GM12878 (cell line): Measurements from ENCODE around the gene PRSS8. TPM values are rescaled to one million over a fixed set of nuclear protein-coding genes. Genes with fewer than 3 reads are reported as not detected.

Experiments
- ATAC-seq: fragments of 200-7000 bp; cut with Tn5 transposase; 3 replicates; pipeline ENCODE4 v1.9.1; 2020; ENCODE audit warnings: mild to moderate bottlenecking, moderate library complexity
- BruUV-seq: library from RNA; stranded (reverse); fragments of 400-500 nt; replicated peaks from 2 replicates; lab custom pipeline; 2021; lab: Mats Ljungman, UMichigan
- CTCF ChIA-PET: fragments of 300-600 bp; sonication (Branson Sonifier 250); formaldehyde crosslinking; extraction: SDS; loops from one replicate; lab custom pipeline; 2021; ENCODE audit warnings: inconsistent platforms; lab: Yijun Ruan, JAX
- POLR2A ChIA-PET: fragments of 350-600 bp; formaldehyde crosslinking; extraction: SDS; loops from one replicate; lab custom pipeline; 2021; ENCODE audit warnings: inconsistent platforms; lab: Charles Lee
- RAD21 ChIA-PET: fragments of 300-600 bp; sonication (Branson Sonifier 250); formaldehyde crosslinking; loops from one replicate; lab custom pipeline; 2023; ENCODE audit warnings: antibody characterized with exemption; ENCODE audit not compliant: unreplicated experiment; lab: Charles Lee
- SMC1A ChIA-PET: fragments of 300-600 bp; sonication (Branson Sonifier 250); formaldehyde crosslinking; loops from one replicate; lab custom pipeline; 2023; ENCODE audit not compliant: unreplicated experiment, uncharacterized antibody; lab: Charles Lee
- DNase-seq: peaks from one replicate; pipeline ENCODE4 v3.0.0-alpha.2; 2011; ENCODE audit warnings: low read depth, low spot score
- FAIRE-seq: peaks from 3 replicates; lab custom pipeline; 2011; peaks lifted over from hg19 to GRCh38; lab: Jason Lieb, UNC
- H2AFZ ChIP-seq: 2 replicates; pipeline ENCODE4 v1.6.0; 2011; ENCODE audit warnings: low read depth, low read length, control low read depth; ENCODE audit not compliant: control insufficient read depth
- H3K27ac ChIP-seq: 2 replicates; pipeline ENCODE4 v1.5.1; 2011; ENCODE audit warnings: control low read depth; ENCODE audit not compliant: control insufficient read depth, insufficient read depth
- H3K27me3 ChIP-seq, 2 experiments: replicated peaks in 1 of 2; 2 replicates each; pipeline versions ENCODE4 v1.6.0 to v1.6.1; 2011; ENCODE audit warnings: low read length in 1 of 2; ENCODE audit not compliant: control insufficient read depth in 2 of 2, insufficient read depth in 2 of 2
- H3K36me3 ChIP-seq, 2 experiments: 2 replicates each; pipeline ENCODE4 v1.5.1; 2011; ENCODE audit warnings: low read length in 1 of 2; ENCODE audit not compliant: control insufficient read depth in 2 of 2, insufficient read depth in 2 of 2
- H3K4me1 ChIP-seq: 2 replicates; pipeline ENCODE4 v1.6.1; 2011; ENCODE audit warnings: mild to moderate bottlenecking, low read length, moderate library complexity, mixed read lengths; ENCODE audit not compliant: control insufficient read depth, insufficient read depth
- H3K4me2 ChIP-seq: 2 replicates; pipeline ENCODE4 v1.6.0; 2011; ENCODE audit warnings: control low read depth; ENCODE audit not compliant: control insufficient read depth, insufficient read depth
- H3K4me3 ChIP-seq: fragments of 200-600 bp; sonication (generic); 2 replicates; pipeline ENCODE4 v1.5.1; 2016
- H3K79me2 ChIP-seq: 2 replicates; pipeline ENCODE4 v1.6.0; 2011; ENCODE audit warnings: low read length; ENCODE audit not compliant: control insufficient read depth, insufficient read depth
- H3K9ac ChIP-seq: 2 replicates; pipeline ENCODE4 v1.8.0; 2011; ENCODE audit warnings: low read length, control low read depth, mixed read lengths; ENCODE audit not compliant: control insufficient read depth, insufficient read depth
- H3K9me3 ChIP-seq: replicated peaks from 3 replicates; pipeline ENCODE4 v1.5.1; 2011; ENCODE audit warnings: mild to moderate bottlenecking, low read length; ENCODE audit not compliant: control insufficient read depth, insufficient read depth
- H4K20me1 ChIP-seq: 2 replicates; pipeline ENCODE4 v1.6.0; 2011; ENCODE audit not compliant: control insufficient read depth, insufficient read depth
- BACH1 ChIP-seq: fragments of 450-650 bp; IDR thresholded peaks from 2 replicates; pipeline ENCODE4 v1.6.1; 2017; ENCODE audit warnings: mild to moderate bottlenecking, borderline replicate concordance
- CBFB ChIP-seq: IDR thresholded peaks from 2 replicates; pipeline ENCODE4 v1.6.1; 2016; ENCODE audit warnings: antibody characterized with exemption, low read depth
- CREB1 ChIP-seq: IDR thresholded peaks from 2 replicates; pipeline ENCODE4 v1.6.1; 2012; ENCODE audit warnings: low read depth, mild to moderate bottlenecking, inconsistent platforms
- DPF2 ChIP-seq: fragments of 450-650 bp; IDR thresholded peaks from 2 replicates; pipeline ENCODE4 v1.6.1; 2017; ENCODE audit warnings: mild to moderate bottlenecking
- FOXM1 ChIP-seq: IDR thresholded peaks from 2 replicates; pipeline ENCODE4 v1.6.1; 2012; ENCODE audit warnings: low read depth, mild to moderate bottlenecking, inconsistent platforms, low read length, moderate library complexity
- HDGF ChIP-seq: fragments of 450-650 bp; IDR thresholded peaks from 2 replicates; pipeline ENCODE4 v1.6.1; 2016; ENCODE audit warnings: antibody characterized with exemption
- POLR2AphosphoS2 ChIP-seq: IDR thresholded peaks from 2 replicates; pipeline ENCODE4 v1.6.1; 2011; ENCODE audit warnings: low read depth, mild to moderate bottlenecking, low read length, improper control_type of control experiment, moderate library complexity
- POU2F2 ChIP-seq: IDR thresholded peaks from 3 replicates; pipeline ENCODE4 v1.6.1; 2011; ENCODE audit warnings: low read depth, mild to moderate bottlenecking, low read length, borderline replicate concordance
- RELA ChIP-seq: fragments of 450-650 bp; IDR thresholded peaks from 2 replicates; pipeline ENCODE4 v1.8.0; 2014; ENCODE audit warnings: borderline replicate concordance; ENCODE audit not compliant: partially characterized antibody
- RFX5 ChIP-seq: IDR thresholded peaks from 2 replicates; pipeline ENCODE4 v1.6.1; 2011; ENCODE audit warnings: low read depth, low read length, improper control_type of control experiment
- SMARCA5 ChIP-seq: fragments of 450-650 bp; IDR thresholded peaks from 2 replicates; pipeline ENCODE4 v1.6.1; 2017; ENCODE audit warnings: mild to moderate bottlenecking
- TCF12 ChIP-seq: IDR thresholded peaks from 2 replicates; pipeline ENCODE4 v1.6.1; 2011; ENCODE audit warnings: low read depth, mild to moderate bottlenecking, low read length
- WRNIP1 ChIP-seq: IDR thresholded peaks from 2 replicates; pipeline ENCODE4 v1.6.1; 2011; ENCODE audit warnings: low read depth, low read length, improper control_type of control experiment, borderline replicate concordance
- YBX1 ChIP-seq: fragments of 450-650 bp; IDR thresholded peaks from 2 replicates; pipeline ENCODE4 v1.6.1; 2016; ENCODE audit warnings: antibody characterized with exemption
- ZNF207 ChIP-seq: fragments of 450-650 bp; IDR thresholded peaks from 2 replicates; pipeline ENCODE4 v1.6.1; 2014; ENCODE audit warnings: antibody characterized with exemption, mild to moderate bottlenecking, borderline replicate concordance
- ZNF24 ChIP-seq: fragments of 450-650 bp; IDR thresholded peaks from 2 replicates; pipeline ENCODE4 v1.6.1; 2017; ENCODE audit warnings: antibody characterized with exemption, mild to moderate bottlenecking
- WGBS: methylation state at CpG from one replicate; pipeline ENCODE4 v1.1.6; 2016; ENCODE audit warnings: low lambda C conversion rate; ENCODE audit not compliant: insufficient replicate concordance, insufficient coverage; ENCODE audit errors: missing lambda C conversion rate; 5-methylcytosine and 5-hydroxymethylcytosine counted together
- in situ Hi-C: fragments of 300-500 bp; cut with MboI; formaldehyde crosslinking; loops from 9 replicates; pipeline ENCODE4 v1.14.3; 2018; ENCODE audit warnings: mixed read lengths
- intact Hi-C: fragments of 100-400 bp; cut with micrococcal nuclease; formaldehyde crosslinking; loops from one replicate; pipeline ENCODE4 v1.14.2; 2022; ENCODE audit not compliant: unreplicated experiment
- polyA plus RNA-seq, 11 experiments: library from polyadenylated mRNA; depleted of rRNA in 4 of 11; unstranded in 6 of 11; stranded (reverse) in 5 of 11; fragments of >200 nt; fragmentation: Nextera tagmentation in 4 of 11; fragmentation: Illumina TruSeq in 1 of 11; extraction: Ambion mirVana in 4 of 11; extraction: Trizol in 1 of 11; gene quantifications; 1 replicate in 1 of 11; 2 replicates in 10 of 11; pipeline versions ENCODE4 v1.2.1 to v1.2.3, GENCODE V29; 2011 to 2016; ENCODE audit warnings: inconsistent platforms in 2 of 11, missing spikeins in 2 of 11, low read depth in 1 of 11
- total RNA-seq, 4 experiments: library from RNA; depleted of rRNA in 3 of 4; stranded (reverse); fragments of >200 nt in 3 of 4; fragmentation: Illumina TruSeq in 1 of 4; extraction: Trizol in 1 of 4; gene quantifications; 2 replicates each; pipeline versions ENCODE4 v1.2.1 to v1.2.3, GENCODE V29; 2013 to 2021
- TF ChIP-seq, protein P1 (sequence below): fragments of 150-350 bp; IDR thresholded peaks from 2 replicates; pipeline ENCODE4 v1.6.1; 2014; ENCODE audit warnings: mild to moderate bottlenecking, low read depth, low read length
- TF ChIP-seq, protein P2 (sequence below): IDR thresholded peaks from 2 replicates; pipeline ENCODE4 v1.6.1; 2011; ENCODE audit warnings: borderline replicate concordance, low read depth, mild to moderate bottlenecking, moderate library complexity, low read length; ENCODE audit not compliant: insufficient read depth, poor library complexity, severe bottlenecking
- TF ChIP-seq, protein P3 (sequence below): IDR thresholded peaks from 2 replicates; pipeline ENCODE4 v1.6.1; 2011; ENCODE audit warnings: borderline replicate concordance, low read depth, mild to moderate bottlenecking, moderate library complexity, mixed read lengths, low read length; ENCODE audit not compliant: insufficient read depth; ENCODE audit errors: extremely low read length

Gene PRSS8
- total and polyA plus RNA-seq, 10 of the 15 experiments (the other 5 are each of a cell fraction or from before 2014, with no cell fraction given): 0.33 to 0.58 TPM; not detected in 8

DNA sequence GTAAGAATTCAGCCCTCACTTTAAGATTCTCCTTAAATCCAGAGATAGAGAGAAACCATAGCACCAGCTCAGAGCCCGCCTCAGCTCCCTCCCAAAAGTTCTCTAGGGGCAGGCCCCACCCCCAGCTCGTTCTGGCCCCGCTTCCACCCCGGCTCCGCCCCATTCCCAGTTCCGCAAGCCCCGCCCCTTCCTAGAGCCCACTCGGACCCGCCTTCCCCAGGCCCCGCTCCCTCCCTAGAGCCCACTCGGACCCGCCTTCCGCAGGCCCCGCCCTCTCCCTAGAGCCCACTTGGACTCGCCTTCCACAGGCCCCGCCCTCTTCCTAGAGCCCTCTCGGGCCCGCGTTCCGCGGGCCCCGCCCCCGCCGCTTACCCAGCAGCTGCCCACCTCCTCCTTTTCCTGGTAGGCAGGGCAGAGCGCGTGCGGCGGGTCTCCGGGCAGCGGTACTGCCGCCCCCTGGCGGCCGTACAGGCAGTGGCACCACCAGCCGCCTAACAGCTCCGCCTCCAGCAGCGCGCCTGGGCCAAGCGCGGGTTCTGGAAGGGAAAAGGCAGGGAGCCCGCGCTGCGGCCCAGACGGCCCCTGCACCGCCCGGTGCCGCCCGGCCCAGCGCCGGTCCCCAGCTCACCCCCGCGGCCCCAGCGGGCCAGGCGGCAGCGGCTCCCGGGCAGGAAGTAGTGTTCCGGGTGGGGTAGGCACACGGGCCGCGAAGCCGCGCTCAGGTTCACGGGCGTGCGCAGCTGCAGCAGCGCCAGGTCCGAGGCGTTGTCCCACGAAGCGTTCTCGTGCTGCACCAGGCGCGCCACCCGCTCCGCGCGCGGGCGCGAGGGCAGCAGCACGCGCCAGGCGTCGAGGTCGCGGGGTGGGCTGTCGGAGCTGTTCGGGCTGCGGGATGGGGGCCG is 6.8 kb upstream of the PRSS8 start:
- ChIA-PET SMC1A (interaction anchor here (0.8 to 1.7 kb wide), 24 partner anchors 8 to 731 kb away, joined by 3 to 12 read pairs (median 4); partner anchors contain the start of genes ARMC5, FUS, HSD3B7 and KAT8), RAD21 (interaction anchor here (0.6 to 3.3 kb wide), 44 partner anchors 10 to 735 kb away, joined by 3 to 48 read pairs (median 4); partner anchors contain the start of genes ARMC5, BCKDK, FUS and HSD3B7), CTCF (interaction anchor here (0.6 to 3.1 kb wide), 51 partner anchors 9 to 735 kb away, joined by 3 to 23 read pairs (median 4); partner anchors contain the start of genes BCKDK, FUS, HSD3B7 and KAT8), POLR2A (interaction anchor here (0.5 to 2.1 kb wide), 23 partner anchors 15 to 778 kb away, joined by 3 to 24 read pairs (median 4); partner anchors contain the start of genes BCKDK, FUS, KAT8 and PYCARD)
- Histone ChIP-seq H4K20me1 (peaks cover 3% of the 10 kb centered on the region; the same call in 1 of the 2 replicates), H3K27me3 (no peaks in the 10 kb centered on the region), H3K9me3 (no peaks in the 10 kb centered on the region), H3K36me3 (no peaks in the 10 kb centered on the region), H3K9ac (peak overlapping the region; percentile 65), H3K4me3 (peak overlapping the region; percentile 63; the same call in 1 of the 2 replicates), H2AFZ (peak overlapping the region; percentile 84), H3K4me1 (peaks cover 9% of the 10 kb centered on the region), H3K79me2 (no peaks in the 10 kb centered on the region), H3K4me2 (peak overlapping the region; percentile 89), H3K27ac (peak overlapping the region; percentile 55)
- FAIRE-seq (peak; percentile 94), ATAC-seq (peak; percentile 95), DNase-seq (peak; percentile 89)
- intact Hi-C loops: loop anchor here (1.0 to 5.0 kb wide), 5 partner anchors 35 to 190 kb away; partner anchors contain the start of genes BCKDK, ZNF646 and ZNF668
- BruUV-seq: no TSS peak
- in situ Hi-C loops: loop anchor here (10.0 kb wide), 1 partner anchor 732 kb away; the partner anchor contains the start of gene ZNF267
- 10% methylated on average over 62 of the region's 89 CpGs for WGBS
- no peak; the same call in 2 of the 3 replicates for TF ChIP-seq POU2F2
- TF ChIP-seq ZNF24: 0 out of 2 replicates have a peak, but pooled peaks have one; percentile 15
- peak; percentile 88 for TF ChIP-seq ZNF207
- TF ChIP-seq, protein P1, sequence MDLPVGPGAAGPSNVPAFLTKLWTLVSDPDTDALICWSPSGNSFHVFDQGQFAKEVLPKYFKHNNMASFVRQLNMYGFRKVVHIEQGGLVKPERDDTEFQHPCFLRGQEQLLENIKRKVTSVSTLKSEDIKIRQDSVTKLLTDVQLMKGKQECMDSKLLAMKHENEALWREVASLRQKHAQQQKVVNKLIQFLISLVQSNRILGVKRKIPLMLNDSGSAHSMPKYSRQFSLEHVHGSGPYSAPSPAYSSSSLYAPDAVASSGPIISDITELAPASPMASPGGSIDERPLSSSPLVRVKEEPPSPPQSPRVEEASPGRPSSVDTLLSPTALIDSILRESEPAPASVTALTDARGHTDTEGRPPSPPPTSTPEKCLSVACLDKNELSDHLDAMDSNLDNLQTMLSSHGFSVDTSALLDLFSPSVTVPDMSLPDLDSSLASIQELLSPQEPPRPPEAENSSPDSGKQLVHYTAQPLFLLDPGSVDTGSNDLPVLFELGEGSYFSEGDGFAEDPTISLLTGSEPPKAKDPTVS: no peak
- TF ChIP-seq, protein P2, sequence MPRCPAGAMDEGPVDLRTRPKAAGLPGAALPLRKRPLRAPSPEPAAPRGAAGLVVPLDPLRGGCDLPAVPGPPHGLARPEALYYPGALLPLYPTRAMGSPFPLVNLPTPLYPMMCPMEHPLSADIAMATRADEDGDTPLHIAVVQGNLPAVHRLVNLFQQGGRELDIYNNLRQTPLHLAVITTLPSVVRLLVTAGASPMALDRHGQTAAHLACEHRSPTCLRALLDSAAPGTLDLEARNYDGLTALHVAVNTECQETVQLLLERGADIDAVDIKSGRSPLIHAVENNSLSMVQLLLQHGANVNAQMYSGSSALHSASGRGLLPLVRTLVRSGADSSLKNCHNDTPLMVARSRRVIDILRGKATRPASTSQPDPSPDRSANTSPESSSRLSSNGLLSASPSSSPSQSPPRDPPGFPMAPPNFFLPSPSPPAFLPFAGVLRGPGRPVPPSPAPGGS: peak; percentile 81
- TF ChIP-seq TCF12: peak; percentile 41; the same call in 1 of the 2 replicates
- no peak for TF ChIP-seq WRNIP1
- peak; percentile 57 for TF ChIP-seq RELA
- TF ChIP-seq SMARCA5: peak; percentile 77; the same call in 1 of the 2 replicates
- peak; percentile 68 for TF ChIP-seq BACH1
- no peak for TF ChIP-seq YBX1
- no peak for TF ChIP-seq RFX5
- no peak; the same call in none of the 2 replicates for TF ChIP-seq CREB1
- peak; percentile 99 for TF ChIP-seq HDGF
- TF ChIP-seq, protein P3, sequence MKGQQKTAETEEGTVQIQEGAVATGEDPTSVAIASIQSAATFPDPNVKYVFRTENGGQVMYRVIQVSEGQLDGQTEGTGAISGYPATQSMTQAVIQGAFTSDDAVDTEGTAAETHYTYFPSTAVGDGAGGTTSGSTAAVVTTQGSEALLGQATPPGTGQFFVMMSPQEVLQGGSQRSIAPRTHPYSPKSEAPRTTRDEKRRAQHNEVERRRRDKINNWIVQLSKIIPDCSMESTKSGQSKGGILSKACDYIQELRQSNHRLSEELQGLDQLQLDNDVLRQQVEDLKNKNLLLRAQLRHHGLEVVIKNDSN: no peak
- TF ChIP-seq CBFB: peak; percentile 25; the same call in 1 of the 2 replicates
- TF ChIP-seq FOXM1: no peak
- no peak for TF ChIP-seq POLR2AphosphoS2
- peak; percentile 88 for TF ChIP-seq DPF2
